Measurements from ENCODE around the gene KDM6A. TPM values are rescaled to one million over a fixed set of nuclear protein-coding genes. Genes with fewer than 3 reads are reported as not detected.
"Not testable (repeated sequence)": the region's sequence is repeated elsewhere in the genome, so short reads cannot be mapped to it uniquely, and the experiment has no call there.

Gene KDM6A
- polyA plus RNA-seq, 3 donors: 25.1 to 56.1 (median 31.2) TPM

- peak; percentile 54 for DNase-seq
Observed at GRCh38 chrX:44953734-44954502, 80.9 kb downstream of the KDM6A start.

- DNase-seq: no peak
Observed at GRCh38 chrX:44954562-44954961, 81.6 kb downstream of the KDM6A start.

DNA sequence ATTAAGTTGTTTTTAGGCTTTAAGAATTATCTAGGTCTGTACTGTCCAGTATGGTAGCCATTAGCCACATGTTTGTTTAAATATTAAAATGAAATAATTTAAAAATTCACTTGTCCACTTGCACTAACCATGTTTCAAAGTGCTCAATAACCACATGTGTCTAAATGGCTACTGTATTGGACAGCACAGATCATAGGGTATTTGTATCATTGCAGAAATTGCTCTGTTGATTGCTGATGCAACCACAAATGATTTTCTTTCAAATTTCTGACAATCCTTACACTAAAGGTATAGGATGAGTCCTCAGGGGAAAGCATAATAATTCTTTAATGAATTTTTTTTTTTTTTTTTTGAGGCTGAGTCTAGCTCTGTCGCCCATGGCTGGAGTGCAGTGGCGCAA lies 84.9 kb downstream of the KDM6A start:
- no peak for DNase-seq

GRCh38 chrX:44958480-44958879 lies 85.5 kb downstream of the KDM6A start:
- DNase-seq: no peak

GRCh38 chrX:44961817-44962607 lies 89.0 kb downstream of the KDM6A start:
- DNase-seq: no peak

- no peak for DNase-seq
Observed at GRCh38 chrX:44962944-44963343, 90.0 kb downstream of the KDM6A start.

DNA sequence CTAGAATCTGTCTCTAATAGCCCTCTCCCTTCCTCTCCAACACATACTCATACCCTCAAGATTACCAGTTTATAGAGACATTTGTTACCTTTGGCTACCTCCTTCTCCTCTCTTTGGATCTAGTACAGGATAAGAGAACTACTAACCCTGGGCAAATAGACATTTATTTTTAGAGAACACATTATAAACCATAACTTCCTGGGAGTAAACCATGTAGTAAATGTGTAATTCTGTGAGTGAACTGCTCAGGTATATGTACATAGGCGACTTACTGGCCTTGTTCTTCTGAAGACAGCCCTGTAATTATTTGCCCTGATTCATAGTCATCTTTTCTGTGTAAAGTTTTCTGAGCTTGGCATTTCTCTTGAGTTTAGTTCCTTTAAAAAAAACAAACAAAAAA lies 94.2 kb downstream of the KDM6A start:
- no peak for DNase-seq

DNA sequence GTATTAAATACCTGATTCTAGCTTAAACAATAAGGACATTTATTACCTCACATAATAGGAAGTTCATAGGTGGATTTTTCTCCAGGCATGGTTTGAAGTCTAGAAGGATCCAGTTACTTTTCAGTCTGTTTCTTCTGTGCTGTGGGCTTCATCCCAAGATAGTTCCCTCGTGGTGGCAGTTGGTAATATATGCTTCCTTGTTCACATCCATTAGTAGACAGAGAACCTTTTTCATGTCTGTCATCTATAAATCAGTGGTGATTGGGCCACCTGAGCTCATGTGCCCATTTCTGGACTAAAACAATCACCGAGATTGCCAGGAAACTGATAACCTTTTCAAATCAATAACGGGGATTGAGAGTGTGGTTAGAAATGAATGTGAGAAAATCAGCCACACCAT lies 97.7 kb downstream of the KDM6A start:
- DNase-seq: no peak

DNA sequence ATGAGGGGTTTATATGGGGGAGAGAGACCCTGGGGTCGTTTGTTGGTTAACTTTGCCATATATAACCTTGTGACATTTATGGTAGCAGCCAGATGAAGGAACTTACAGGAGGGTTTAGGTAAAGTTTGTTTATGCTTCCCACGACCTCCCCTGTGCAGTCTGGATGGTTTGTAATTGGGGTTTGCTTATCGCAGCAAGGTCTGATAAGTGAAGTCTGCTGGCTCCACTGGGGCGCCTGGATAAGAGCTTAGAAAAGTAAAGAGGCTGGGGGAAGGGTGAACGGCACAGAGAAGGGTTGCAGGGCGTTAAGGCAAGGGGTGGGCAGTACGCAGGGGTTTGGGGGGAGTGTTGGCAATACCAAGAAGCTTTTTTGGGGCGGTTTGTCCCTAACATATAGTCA lies 98.7 kb downstream of the KDM6A start:
- no peak for DNase-seq

DNA sequence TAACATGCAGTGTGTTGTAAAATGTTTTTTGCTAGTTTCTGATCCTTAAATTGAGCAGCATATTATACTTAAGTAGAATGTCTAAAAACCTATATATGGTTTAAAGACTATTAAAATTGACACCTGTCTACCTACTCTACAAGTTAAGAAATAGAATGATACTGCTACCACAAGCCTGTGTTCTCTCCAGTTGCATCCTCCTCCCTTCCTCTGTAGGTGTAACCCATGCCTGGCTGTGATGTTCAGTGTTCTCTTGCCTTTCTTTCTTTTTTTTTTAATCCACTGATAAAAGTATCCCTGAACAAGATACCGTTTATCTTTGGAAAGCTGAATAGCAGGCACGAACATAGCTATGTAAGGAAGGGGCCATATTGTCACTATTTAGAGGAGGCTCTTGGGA lies 99.1 kb downstream of the KDM6A start:
- no peak for DNase-seq

DNA sequence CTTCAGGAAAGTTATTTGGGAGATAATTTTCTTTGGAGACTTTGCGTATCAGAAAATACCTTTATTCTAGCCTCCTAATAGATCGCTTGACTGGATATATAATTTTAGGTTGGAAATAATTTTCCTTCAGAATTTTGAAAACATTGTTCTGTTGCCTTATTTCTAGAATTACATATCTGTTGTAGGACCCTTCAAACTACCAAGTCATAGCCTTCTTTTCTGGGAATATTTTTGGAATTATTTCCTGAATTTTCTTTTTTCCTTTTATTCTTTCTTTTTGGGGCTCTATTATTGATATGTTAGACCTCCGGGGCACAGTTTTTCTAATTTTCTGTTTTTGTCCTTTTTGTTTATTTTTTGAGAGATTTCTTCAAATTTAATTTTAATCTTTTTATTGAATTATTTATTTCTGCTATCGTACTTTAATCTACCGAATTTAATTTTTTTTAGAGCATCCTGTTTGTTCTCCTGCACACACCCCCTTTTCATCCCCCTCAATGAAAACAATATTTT lies 100.5 kb downstream of the KDM6A start:
- DNase-seq: no peak

DNA sequence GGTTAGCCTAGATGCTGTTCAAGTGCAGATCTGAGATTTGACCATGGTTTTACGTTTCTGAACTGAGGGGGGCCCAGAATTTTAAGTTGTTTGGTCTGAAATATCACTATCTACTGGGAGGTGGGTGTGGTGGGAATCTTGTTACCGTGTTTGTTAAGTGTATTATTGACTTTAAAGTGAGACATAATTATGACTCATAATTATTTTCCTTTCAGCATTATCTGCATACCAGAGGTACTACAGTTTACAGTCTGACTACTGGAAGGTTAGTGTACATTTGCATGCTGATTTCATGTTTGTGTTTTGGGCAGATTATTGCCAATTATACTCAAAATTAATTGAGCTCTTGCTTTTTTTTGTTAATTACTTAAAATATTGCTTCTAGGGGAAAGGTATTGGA lies 101.5 kb downstream of the KDM6A start:
- no peak for DNase-seq

GRCh38 chrX:44975666-44976263 lies 102.8 kb downstream of the KDM6A start:
- DNase-seq: no peak

DNA sequence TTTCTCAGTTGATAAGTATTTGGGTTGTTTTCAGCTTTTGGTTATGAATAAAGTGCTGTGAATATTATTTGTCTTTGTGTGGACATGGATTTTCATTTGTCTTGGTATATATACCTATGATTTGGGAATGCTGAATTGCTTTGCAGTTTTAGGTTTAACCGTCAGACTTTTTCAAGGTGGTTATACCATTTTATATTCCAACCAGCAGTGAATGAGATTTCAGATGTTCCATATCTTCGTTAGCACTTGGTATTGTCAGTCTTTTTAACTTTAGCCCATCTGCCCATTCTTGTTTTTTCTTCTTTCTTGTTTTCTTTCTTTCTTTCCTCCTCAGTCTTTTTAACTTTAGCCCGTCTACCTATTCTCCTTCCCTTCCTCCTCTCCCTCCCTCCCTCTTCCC lies 106.0 kb downstream of the KDM6A start:
- no peak for DNase-seq

GRCh38 chrX:44980403-44980802 lies 107.4 kb downstream of the KDM6A start:
- no peak for DNase-seq

GRCh38 chrX:44980883-44981282 lies 107.9 kb downstream of the KDM6A start:
- no peak for DNase-seq

GRCh38 chrX:44989995-44990770 lies 117.2 kb downstream of the KDM6A start:
- DNase-seq: no peak

GRCh38 chrX:44992775-44993174 lies 119.8 kb downstream of the KDM6A start:
- DNase-seq: no peak

DNA sequence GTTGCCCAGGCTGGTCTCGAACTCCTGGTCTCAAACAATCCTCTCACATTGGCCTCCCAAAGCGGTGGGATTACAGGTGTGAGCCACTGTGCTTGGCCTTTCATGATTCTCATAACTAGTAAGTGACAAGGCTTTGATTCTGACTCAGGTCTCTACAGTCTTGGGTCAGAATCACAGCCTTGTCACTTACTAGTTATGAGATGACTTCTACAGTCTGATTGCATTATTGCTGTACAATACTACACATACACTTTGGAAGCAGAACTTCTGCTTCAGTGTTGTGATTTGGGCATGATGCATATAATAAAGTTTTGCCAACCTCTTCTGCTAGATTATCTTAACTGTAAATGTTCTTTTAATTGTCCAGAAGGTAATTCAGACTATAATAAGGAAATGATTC lies 123.3 kb downstream of the KDM6A start:
- DNase-seq: no peak

DNA sequence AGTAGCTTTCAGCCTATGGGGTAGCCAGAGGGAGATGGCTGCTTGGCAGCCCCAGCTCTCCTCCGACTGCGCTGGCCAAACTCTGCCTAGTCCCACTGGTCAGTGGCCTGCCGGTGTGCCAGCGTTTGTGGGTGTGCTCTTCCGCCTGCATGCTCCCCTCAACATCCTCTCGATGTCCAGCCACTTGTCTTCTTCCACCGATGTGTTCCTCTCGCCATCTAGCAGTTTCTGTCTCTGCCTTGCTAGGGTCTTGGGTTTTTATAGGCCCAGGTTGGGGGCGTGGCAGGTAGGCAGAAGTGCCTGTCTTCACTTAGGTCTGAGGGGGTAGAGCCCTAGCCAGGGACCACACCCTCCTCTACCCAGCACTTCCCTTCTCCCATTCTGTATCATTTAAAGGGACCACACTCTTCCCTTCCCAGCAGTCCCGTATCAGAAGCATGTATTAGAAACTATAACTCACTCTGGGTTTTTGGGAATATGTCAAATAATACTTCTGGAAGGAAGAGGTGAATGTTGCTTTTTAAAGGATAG lies 124.4 kb downstream of the KDM6A start:
- no peak for DNase-seq

DNA sequence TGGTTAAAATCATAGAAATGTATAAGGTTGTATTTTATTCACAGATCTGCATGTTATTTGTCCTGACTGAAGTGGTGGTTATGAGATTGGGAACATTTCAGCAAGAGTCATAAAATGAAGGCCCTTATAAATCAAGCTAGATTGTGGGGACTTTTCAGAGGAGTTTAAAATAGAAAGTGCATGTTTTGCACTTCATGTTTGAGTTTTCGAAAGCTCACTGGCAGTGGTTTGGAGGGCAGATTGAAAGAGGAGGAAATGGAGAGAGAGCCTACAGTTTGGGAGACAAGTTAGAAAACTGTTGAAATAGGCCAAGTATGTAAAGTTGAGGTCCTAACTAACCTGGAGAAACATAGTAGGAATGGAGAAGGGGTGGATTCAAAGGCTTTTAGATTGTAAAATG lies 124.9 kb downstream of the KDM6A start:
- no peak for DNase-seq

GRCh38 chrX:44999237-44999636 lies 126.2 kb downstream of the KDM6A start:
- not testable (repeated sequence) for DNase-seq
